GM12874 (cell line): ENCODE data around the gene ACO1.

Experiments
- TF ChIP-seq, protein P1 (sequence below): IDR thresholded peaks from 2 replicates; pipeline ENCODE4 v1.5.1; 2011; ENCODE audit warnings: low read depth, mild to moderate bottlenecking, control low read depth, low read length, moderate library complexity; ENCODE audit not compliant: insufficient read depth

ACO1 gene

DNA sequence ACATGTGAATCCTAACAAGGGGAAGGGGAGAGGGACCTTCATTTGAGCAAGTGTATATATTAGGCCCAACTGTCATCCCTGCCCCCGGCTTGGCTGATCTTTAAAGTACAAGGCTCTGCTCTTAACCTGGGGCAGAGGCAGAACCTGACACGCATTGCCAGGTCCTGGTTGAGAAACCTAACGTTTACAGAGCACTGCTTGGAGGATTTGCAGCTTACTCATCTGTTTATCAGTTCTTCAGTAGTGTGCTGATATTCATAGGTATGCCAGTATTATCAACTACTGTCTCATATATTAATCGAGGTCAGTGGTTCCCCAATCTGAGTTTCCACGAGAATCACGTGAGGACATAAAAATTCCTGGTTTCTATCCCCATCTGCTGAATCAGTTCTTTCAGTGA is 50.4 kb downstream of the ACO1 start:
- TF ChIP-seq, protein P1, sequence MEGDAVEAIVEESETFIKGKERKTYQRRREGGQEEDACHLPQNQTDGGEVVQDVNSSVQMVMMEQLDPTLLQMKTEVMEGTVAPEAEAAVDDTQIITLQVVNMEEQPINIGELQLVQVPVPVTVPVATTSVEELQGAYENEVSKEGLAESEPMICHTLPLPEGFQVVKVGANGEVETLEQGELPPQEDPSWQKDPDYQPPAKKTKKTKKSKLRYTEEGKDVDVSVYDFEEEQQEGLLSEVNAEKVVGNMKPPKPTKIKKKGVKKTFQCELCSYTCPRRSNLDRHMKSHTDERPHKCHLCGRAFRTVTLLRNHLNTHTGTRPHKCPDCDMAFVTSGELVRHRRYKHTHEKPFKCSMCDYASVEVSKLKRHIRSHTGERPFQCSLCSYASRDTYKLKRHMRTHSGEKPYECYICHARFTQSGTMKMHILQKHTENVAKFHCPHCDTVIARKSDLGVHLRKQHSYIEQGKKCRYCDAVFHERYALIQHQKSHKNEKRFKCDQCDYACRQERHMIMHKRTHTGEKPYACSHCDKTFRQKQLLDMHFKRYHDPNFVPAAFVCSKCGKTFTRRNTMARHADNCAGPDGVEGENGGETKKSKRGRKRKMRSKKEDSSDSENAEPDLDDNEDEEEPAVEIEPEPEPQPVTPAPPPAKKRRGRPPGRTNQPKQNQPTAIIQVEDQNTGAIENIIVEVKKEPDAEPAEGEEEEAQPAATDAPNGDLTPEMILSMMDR: no peak

DNA sequence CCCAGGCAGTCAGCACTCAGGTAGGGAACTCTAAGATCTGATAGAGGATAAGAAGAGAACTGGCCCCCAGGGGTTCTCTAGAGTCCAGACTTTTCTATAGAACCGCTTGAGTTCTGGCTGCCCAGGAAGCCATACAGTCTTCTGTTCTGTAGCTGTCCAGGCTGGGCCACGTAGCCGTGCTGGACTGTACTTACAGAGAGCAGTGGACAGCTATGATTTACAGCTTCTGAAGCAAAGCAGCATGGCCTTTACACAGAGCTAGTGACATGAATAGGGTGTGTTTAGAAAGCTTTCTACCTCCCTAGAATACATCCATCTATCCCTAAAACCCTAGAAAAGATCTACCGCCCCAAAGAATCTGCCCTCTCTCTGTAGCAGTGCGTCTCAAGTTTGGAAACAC is 57.2 kb downstream of the ACO1 start:
- TF ChIP-seq, protein P1: no peak

DNA sequence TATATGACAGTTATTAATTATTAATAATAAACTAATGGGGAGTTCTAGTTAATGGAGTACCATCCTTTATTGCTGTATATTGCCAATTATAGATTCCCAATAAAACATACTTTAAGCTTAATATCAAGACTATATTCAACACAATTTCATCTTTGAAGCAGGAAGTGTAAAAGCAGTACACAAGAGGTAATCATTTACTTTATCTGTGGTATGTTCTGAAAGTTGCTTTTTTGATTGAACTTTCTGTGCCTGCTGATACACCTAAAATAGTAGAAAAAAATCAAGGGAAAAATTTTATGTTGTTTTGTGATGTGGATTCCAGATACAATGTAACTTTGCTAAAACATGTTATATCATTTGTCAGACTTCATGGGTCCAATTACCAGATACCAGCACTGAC is 58.0 kb downstream of the ACO1 start:
- TF ChIP-seq, protein P1: no peak

DNA sequence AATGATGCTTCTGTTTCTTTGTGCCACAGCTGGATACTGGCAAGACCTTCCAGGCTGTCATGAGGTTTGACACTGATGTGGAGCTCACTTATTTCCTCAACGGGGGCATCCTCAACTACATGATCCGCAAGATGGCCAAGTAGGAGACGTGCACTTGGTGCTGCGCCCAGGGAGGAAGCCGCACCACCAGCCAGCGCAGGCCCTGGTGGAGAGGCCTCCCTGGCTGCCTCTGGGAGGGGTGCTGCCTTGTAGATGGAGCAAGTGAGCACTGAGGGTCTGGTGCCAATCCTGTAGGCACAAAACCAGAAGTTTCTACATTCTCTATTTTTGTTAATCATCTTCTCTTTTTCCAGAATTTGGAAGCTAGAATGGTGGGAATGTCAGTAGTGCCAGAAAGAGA is 65.5 kb downstream of the ACO1 start:
- TF ChIP-seq, protein P1: no peak

DNA sequence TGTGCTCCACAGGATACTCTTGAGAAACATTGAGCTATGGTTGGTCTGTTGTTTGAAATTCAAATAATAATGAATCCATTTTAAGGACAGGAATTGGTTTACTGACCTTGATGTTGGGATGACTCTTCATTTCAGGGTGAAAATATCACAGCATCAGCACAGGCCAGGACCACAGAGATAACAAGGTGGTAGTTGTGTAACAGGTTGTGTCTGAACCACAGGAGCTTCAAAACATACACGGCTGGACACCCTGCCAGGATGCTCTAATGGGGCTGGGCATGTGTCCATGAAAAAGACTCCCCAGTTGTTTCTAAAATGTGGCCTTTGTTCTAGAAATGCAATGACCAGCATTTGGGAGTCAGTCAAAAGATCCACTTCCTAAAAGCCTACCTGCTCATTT is 69.8 kb downstream of the ACO1 start:
- TF ChIP-seq, protein P1: no peak

DNA sequence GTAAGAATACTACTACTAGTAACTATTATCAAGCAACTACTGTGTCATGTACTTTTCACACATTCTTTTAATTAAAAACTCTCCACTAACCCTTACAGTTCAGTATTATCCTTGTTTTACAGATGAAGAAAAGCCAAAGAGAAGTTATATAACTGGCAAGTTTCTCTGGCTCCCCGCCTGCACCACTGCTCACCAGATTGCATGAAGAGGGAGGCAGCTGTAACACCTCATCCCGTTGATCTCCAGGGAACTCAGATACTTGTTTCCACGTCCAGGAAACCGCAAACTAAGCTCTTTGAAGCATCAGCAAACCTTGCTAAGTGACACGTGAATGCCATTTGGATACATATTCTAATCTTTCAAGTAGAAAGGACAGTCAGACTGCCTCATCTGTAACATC is 71.3 kb downstream of the ACO1 start:
- TF ChIP-seq, protein P1: no peak

DNA sequence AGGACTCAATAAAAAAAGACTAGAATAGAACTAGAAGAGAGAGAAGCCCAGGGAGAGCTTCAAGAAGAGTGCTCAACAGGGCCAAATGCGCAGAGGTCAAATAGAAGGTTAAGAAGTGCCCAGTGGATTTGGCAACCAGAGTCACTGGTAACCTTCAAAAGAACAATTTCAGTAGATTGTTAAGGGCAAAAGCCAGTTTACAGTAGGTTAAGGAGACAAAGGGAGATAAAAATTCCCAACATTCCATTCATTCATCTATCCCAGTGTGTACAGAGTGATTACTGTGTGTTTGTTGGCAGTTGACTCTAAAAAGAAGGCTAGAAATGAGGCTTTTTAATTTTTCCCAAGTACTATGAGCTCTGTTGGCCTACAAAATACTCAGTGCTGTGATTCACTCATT is 72.1 kb downstream of the ACO1 start:
- TF ChIP-seq, protein P1: no peak

DNA sequence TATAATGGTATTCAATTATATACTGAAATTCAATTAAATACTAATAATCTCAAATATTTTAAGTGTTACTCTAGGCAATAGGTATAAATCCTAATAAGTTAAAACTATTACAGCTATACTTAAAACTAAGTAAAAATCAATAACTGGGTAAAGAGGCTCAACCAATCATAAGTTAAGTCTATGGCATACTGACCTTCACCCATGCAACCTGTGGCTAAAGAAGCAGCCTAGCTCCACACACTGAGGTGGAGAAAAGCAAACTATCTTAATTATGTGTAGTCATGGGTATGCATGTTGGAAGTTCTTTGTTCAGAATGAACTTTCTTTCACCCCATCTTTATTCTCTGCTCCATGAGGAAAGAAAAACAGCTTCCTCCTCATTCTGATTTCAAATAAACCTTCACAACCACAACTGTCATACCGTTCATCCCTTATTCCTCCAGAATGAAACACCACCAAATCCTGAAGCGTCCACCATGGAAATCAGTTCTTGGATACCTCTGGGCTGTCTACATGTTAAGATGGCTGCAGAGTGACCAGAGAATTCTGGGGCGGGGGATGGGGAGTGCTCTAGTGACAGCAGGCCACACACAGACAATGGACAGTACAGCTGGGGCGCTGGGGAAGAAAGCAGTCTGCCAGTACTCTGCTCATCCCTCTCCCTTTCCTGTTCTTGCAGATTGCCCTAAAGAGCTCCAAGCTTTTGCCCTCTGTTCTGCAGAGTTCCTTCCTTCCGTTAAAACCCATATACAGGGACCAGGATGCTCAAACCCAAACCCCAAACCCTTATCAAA is 79.3 kb downstream of the ACO1 start:
- TF ChIP-seq, protein P1: no peak
